Calu3 (cell line): ENCODE results near the gene ST7. TPM values are rescaled to one million over a fixed set of nuclear protein-coding genes. Genes with fewer than 3 reads are reported as not detected.

Source experiments
- BruUV-seq: library from RNA; stranded (reverse); fragments of 400-500 nt; replicated peaks from 2 replicates; lab custom pipeline; 2021; lab: Mats Ljungman, UMichigan
- CTCF ChIA-PET: fragments of 300-600 bp; sonication (Branson Sonifier 250); formaldehyde crosslinking; loops from one replicate; lab custom pipeline; 2022; ENCODE audit warnings: antibody characterized with exemption; lab: Charles Lee
- DNase-seq: peaks from one replicate; pipeline ENCODE4 v3.0.0; 2022
- H3K27ac Mint-ChIP-seq: one replicate; pipeline ENCODE4 v1.8.0; 2022; ENCODE audit warnings: mixed read lengths; ENCODE audit not compliant: unreplicated experiment
- H3K27me3 Mint-ChIP-seq: one replicate; pipeline ENCODE4 v1.8.0; 2022; ENCODE audit warnings: mixed read lengths; ENCODE audit not compliant: unreplicated experiment
- H3K36me3 Mint-ChIP-seq: one replicate; pipeline ENCODE4 v1.8.0; 2022; ENCODE audit warnings: mild to moderate bottlenecking, moderate library complexity, mixed read lengths; ENCODE audit not compliant: insufficient read depth, unreplicated experiment
- H3K4me1 Mint-ChIP-seq: one replicate; pipeline ENCODE4 v1.8.0; 2022; ENCODE audit warnings: mild to moderate bottlenecking, low read depth, mixed read lengths; ENCODE audit not compliant: unreplicated experiment
- H3K4me3 Mint-ChIP-seq: one replicate; pipeline ENCODE4 v1.8.0; 2022; ENCODE audit warnings: mild to moderate bottlenecking, low read depth, moderate library complexity, mixed read lengths; ENCODE audit not compliant: unreplicated experiment
- H3K9me3 Mint-ChIP-seq: one replicate; pipeline ENCODE4 v1.8.0; 2022; ENCODE audit warnings: low read depth, mixed read lengths; ENCODE audit not compliant: unreplicated experiment
- CTCF ChIP-seq: fragments of 200-600 bp; IDR thresholded peaks from one replicate; pipeline ENCODE4 v1.8.0; 2022; ENCODE audit warnings: antibody characterized with exemption; ENCODE audit not compliant: unreplicated experiment
- intact Hi-C: fragments of 100-400 bp; cut with micrococcal nuclease; formaldehyde crosslinking; loops from one replicate; pipeline ENCODE4 v1.10.0; 2022; ENCODE audit not compliant: unreplicated experiment
- total RNA-seq: library from RNA; stranded (reverse); gene quantifications from 2 replicates; pipeline ENCODE4 v1.2.3, GENCODE V29; 2022

ST7 gene
- total RNA-seq, 1 experiment from 2014 or later = 17.7 TPM

GRCh38 chr7:117134889-117135552, 181.7 kb downstream of the ST7 start:
- no peak for DNase-seq
- intact Hi-C loops = no loop called here
- CTCF ChIA-PET = interaction anchor here (0.6 to 1.5 kb wide), 3 partner anchors 8 to 697 kb away, joined by 4 to 5 read pairs (median 5); no protein-coding TSS in a partner anchor
- Mint-ChIP-seq H3K27me3 (no peaks in the 10 kb centered on the region), H3K4me1 (no peaks in the 10 kb centered on the region), H3K36me3 (no peaks in the 10 kb centered on the region), H3K4me3 (no peak overlapping the region), H3K27ac (no peak overlapping the region), H3K9me3 (no peaks in the 10 kb centered on the region)
- no TSS peak for BruUV-seq
- TF ChIP-seq CTCF = no peak

DNA sequence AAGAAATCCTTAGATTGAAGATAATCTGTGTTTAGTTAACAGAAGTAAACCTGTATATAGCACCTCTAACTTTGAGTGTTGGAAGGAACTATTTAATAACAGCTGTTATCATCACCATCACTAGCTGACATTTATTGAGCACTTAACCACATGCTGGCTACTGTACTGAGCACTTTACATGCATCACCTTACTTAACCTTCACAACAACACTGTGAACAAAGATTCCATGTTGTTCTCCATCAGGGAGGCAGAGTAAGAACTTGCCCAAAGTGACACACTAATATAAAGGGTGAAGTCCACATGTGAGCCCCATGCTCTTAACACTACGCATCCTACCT, 182.2 kb downstream of the ST7 start:
- DNase-seq = no peak
- Mint-ChIP-seq H3K27ac (no peak overlapping the region), H3K4me1 (no peaks in the 10 kb centered on the region), H3K36me3 (no peaks in the 10 kb centered on the region), H3K27me3 (no peaks in the 10 kb centered on the region), H3K4me3 (no peak overlapping the region), H3K9me3 (no peaks in the 10 kb centered on the region)
- no TSS peak for BruUV-seq
- CTCF ChIA-PET = interaction anchor here (1.5 kb wide), 1 partner anchor 8 kb away, joined by 5 read pairs; no protein-coding TSS in a partner anchor
- intact Hi-C loops = no loop called here
- no peak for TF ChIP-seq CTCF

DNA sequence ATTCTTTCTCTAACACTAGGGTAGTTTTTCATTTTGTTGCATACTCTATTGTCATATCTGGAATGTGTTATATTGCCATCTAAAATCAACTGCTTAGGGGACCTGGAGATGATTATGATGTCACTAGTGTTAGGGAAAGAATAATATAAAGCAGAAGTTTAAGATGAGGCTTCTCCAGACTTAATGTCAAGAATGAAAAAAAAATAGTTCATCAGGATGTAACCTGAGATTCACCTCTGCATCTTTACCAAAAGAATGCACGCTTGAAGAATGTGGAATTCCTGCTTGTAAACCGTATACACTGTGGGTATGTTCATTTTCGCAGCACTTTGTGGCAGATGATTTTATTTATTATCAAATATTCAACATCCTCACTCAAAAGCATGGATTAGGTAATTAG, 184.6 kb downstream of the ST7 start:
- BruUV-seq = no TSS peak
- CTCF ChIA-PET = no interaction called here
- H3K36me3 Mint-ChIP-seq = no peaks in the 10 kb centered on the region
- no peak overlapping the region for H3K27ac Mint-ChIP-seq
- no peaks in the 10 kb centered on the region for H3K4me1 Mint-ChIP-seq
- no peak for TF ChIP-seq CTCF
- H3K9me3 Mint-ChIP-seq = no peaks in the 10 kb centered on the region
- DNase-seq = no peak
- intact Hi-C loops = no loop called here
- no peaks in the 10 kb centered on the region for H3K27me3 Mint-ChIP-seq
- no peak overlapping the region for H3K4me3 Mint-ChIP-seq

- no peaks in the 10 kb centered on the region for H3K27me3 Mint-ChIP-seq
- CTCF ChIA-PET = no interaction called here
- no peak for DNase-seq
- H3K4me1 Mint-ChIP-seq = no peaks in the 10 kb centered on the region
- intact Hi-C loops = no loop called here
- H3K9me3 Mint-ChIP-seq = no peaks in the 10 kb centered on the region
- no TSS peak for BruUV-seq
- TF ChIP-seq CTCF = no peak
- H3K4me3 Mint-ChIP-seq = no peak overlapping the region
- no peak overlapping the region for H3K27ac Mint-ChIP-seq
- H3K36me3 Mint-ChIP-seq = no peaks in the 10 kb centered on the region
Measured at GRCh38 chr7:117138495-117138894, 185.2 kb downstream of the ST7 start.
